ENCODE results near the gene DLG1. TPM values are rescaled to one million over a fixed set of nuclear protein-coding genes. Genes with fewer than 3 reads are reported as not detected.

DLG1 gene
- total and polyA plus RNA-seq, 2 experiments from 2014 or later, result 27.6 to 98.0 TPM

- TF ChIP-seq NANOG (IDR thresholded peaks at IDR 0.05; ENCODE audit: borderline replicate concordance), result no peak
- no peak for TF ChIP-seq CREB1 (CRISPR knock-in tag; IDR thresholded peaks at IDR 0.05; ENCODE audit: low read depth)
- no peak for TF ChIP-seq EZH2 (IDR thresholded peaks at IDR 0.05; ENCODE audit: low read depth, unreplicated experiment)
Measured at GRCh38 chr3:197266331-197266730, 32.1 kb downstream of the DLG1 start (continued).

GRCh38 chr3:197262709-197263108, 35.7 kb downstream of the DLG1 start:
- Mint-ChIP-seq H3K27ac (no peak overlapping the region), H3K36me3 (ENCODE audit: low read depth) (peaks cover 9% of the 10 kb centered on the region), H3K27me3 (ENCODE audit: insufficient read depth, low read depth, poor library complexity) (no peaks in the 10 kb centered on the region), H3K4me3 (no peak overlapping the region), H3K4me1 (peaks cover 22% of the 10 kb centered on the region; the same call in 2 of the 3 replicates), H3K9me3 (no peaks in the 10 kb centered on the region)
- Histone ChIP-seq H3K9me2 (ENCODE audit: insufficient read depth) (no peaks in the 10 kb centered on the region), H3K4me3 (no peak overlapping the region), H2AFZ (no peak overlapping the region), H3K27ac (ENCODE audit: low read depth) (no peak overlapping the region), H3F3A (replicated peaks; ENCODE audit: low read depth) (no peaks in the 10 kb centered on the region), H3K79me2 (replicated peaks; ENCODE audit: insufficient read depth) (peaks cover 97% of the 10 kb centered on the region), H3K27me3 (ENCODE audit: insufficient read depth) (no peaks in the 10 kb centered on the region), H3K4me1 (ENCODE audit: insufficient read depth) (no peaks in the 10 kb centered on the region), H3K36me3 (ENCODE audit: insufficient read depth) (no peaks in the 10 kb centered on the region), H3K4me2 (no peak overlapping the region), H4K20me1 (replicated peaks; ENCODE audit: insufficient read depth) (peaks cover 21% of the 10 kb centered on the region)
- no peak for ATAC-seq
- no peak for DNase-seq (ENCODE audit: low spot score)
- TF ChIP-seq ZNF331 (CRISPR knock-in tag; IDR thresholded peaks at IDR 0.05; ENCODE audit: low read depth) (no peak), EZH2 (IDR thresholded peaks at IDR 0.05; ENCODE audit: low read depth, unreplicated experiment) (no peak), EZH2phosphoT487 (IDR thresholded peaks at IDR 0.05; ENCODE audit: unreplicated experiment) (no peak), ETS1 (IDR thresholded peaks at IDR 0.05) (no peak)

- H3K27ac ChIP-seq (ENCODE audit: low read depth), result no peak overlapping the region
- peaks cover 94% of the 10 kb centered on the region for H3K79me2 ChIP-seq (replicated peaks; ENCODE audit: insufficient read depth)
- H3K4me2 ChIP-seq, result no peak overlapping the region
- H3K4me1 ChIP-seq (ENCODE audit: insufficient read depth), result no peaks in the 10 kb centered on the region
- H2AFZ ChIP-seq, result no peak overlapping the region
- H4K20me1 ChIP-seq (replicated peaks; ENCODE audit: insufficient read depth), result peaks cover 11% of the 10 kb centered on the region; the same call in 1 of the 2 replicates
- no peaks in the 10 kb centered on the region for H3K27me3 Mint-ChIP-seq (ENCODE audit: insufficient read depth, low read depth, poor library complexity)
- H3K36me3 ChIP-seq (ENCODE audit: insufficient read depth), result no peaks in the 10 kb centered on the region
- ATAC-seq (no peak), DNase-seq (ENCODE audit: low spot score) (no peak)
- H3K27ac Mint-ChIP-seq, result no peak overlapping the region
- H3K36me3 Mint-ChIP-seq (ENCODE audit: low read depth), result peaks cover 8% of the 10 kb centered on the region
- H3K4me1 Mint-ChIP-seq, result peaks cover 26% of the 10 kb centered on the region; the same call in 2 of the 3 replicates
- H3K9me2 ChIP-seq (ENCODE audit: insufficient read depth), result no peaks in the 10 kb centered on the region
- H3F3A ChIP-seq (replicated peaks; ENCODE audit: low read depth), result no peaks in the 10 kb centered on the region
- no peak for TF ChIP-seq CREB1 (CRISPR knock-in tag; IDR thresholded peaks at IDR 0.05; ENCODE audit: low read depth)
- H3K4me3 ChIP-seq, result no peak overlapping the region
- no peak overlapping the region for H3K4me3 Mint-ChIP-seq
- H3K27me3 ChIP-seq (ENCODE audit: insufficient read depth), result no peaks in the 10 kb centered on the region
- H3K9me3 Mint-ChIP-seq, result no peaks in the 10 kb centered on the region
Measured at GRCh38 chr3:197261164-197261509, 37.3 kb downstream of the DLG1 start.

GRCh38 chr3:197260491-197261163, 37.8 kb downstream of the DLG1 start:
- ATAC-seq (no peak), DNase-seq (ENCODE audit: low spot score) (no peak)
- H3K36me3 ChIP-seq (ENCODE audit: insufficient read depth), result no peaks in the 10 kb centered on the region
- H2AFZ ChIP-seq, result no peak overlapping the region
- 0 out of 2 replicates have a peak, but pooled peaks cover 6% of the 10 kb centered on the region for H4K20me1 ChIP-seq (replicated peaks; ENCODE audit: insufficient read depth)
- Mint-ChIP-seq H3K27me3 (ENCODE audit: insufficient read depth, low read depth, poor library complexity) (no peaks in the 10 kb centered on the region), H3K9me3 (no peaks in the 10 kb centered on the region), H3K36me3 (ENCODE audit: low read depth) (peaks cover 5% of the 10 kb centered on the region; the same call in 2 of the 3 replicates), H3K4me1 (peaks cover 26% of the 10 kb centered on the region; the same call in 2 of the 3 replicates), H3K4me3 (no peak overlapping the region), H3K27ac (no peak overlapping the region)
- H3K4me2 ChIP-seq, result no peak overlapping the region
- H3F3A ChIP-seq (replicated peaks; ENCODE audit: low read depth), result no peaks in the 10 kb centered on the region
- no peaks in the 10 kb centered on the region for H3K4me1 ChIP-seq (ENCODE audit: insufficient read depth)
- no peaks in the 10 kb centered on the region for H3K9me2 ChIP-seq (ENCODE audit: insufficient read depth)
- no peak overlapping the region for H3K4me3 ChIP-seq
- peaks cover 94% of the 10 kb centered on the region for H3K79me2 ChIP-seq (replicated peaks; ENCODE audit: insufficient read depth)
- H3K27me3 ChIP-seq (ENCODE audit: insufficient read depth), result no peaks in the 10 kb centered on the region
- no peak overlapping the region for H3K27ac ChIP-seq (ENCODE audit: low read depth)
- TF ChIP-seq JUNB (IDR thresholded peaks at IDR 0.05; ENCODE audit: unreplicated experiment) (no peak), CREB1 (CRISPR knock-in tag; IDR thresholded peaks at IDR 0.05; ENCODE audit: low read depth) (no peak)
